NCI-H1048 (cell line): ENCODE results near the gene FASLG.
"Not testable (repeated sequence)": the region's sequence is repeated elsewhere in the genome, so short reads cannot be mapped to it uniquely, and the experiment has no call there.

ENCODE experiments used
- DNase-seq: peaks from one replicate; lab custom pipeline; 2025; lab: John Stamatoyannopoulos, UW

The FASLG gene, protein sequence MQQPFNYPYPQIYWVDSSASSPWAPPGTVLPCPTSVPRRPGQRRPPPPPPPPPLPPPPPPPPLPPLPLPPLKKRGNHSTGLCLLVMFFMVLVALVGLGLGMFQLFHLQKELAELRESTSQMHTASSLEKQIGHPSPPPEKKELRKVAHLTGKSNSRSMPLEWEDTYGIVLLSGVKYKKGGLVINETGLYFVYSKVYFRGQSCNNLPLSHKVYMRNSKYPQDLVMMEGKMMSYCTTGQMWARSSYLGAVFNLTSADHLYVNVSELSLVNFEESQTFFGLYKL

GRCh38 chr1:172658871-172659453 is at the start of gene FASLG:
Gene FASLG (plus strand): TSS chr1:172659103. CDS start chr1:172659202, 99 bp downstream.
- no peak for DNase-seq

DNA sequence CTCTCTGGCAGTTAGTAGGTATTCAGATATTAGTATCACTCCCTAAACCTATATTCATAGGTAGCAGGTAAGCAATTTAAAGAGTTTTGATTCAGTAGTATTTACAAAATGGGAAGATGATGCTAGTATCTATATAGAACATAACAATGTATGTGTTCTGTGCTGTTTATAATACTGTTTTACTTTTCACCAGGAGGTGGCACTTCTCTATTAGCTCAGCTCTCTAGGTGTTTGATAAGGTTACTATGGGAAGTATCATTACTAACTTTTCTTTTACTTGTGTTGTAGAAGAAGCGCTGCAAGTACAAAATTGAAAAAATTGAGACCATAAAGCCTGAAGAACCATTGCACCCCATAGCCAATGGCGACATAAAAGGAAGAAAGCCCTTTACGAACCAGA is 49.4 kb upstream of the FASLG start:
- DNase-seq = no peak

GRCh38 chr1:172612478-172612877 is 46.4 kb upstream of the FASLG start:
- no peak for DNase-seq

- no peak for DNase-seq
Measured at GRCh38 chr1:172613294-172613693, 45.6 kb upstream of the FASLG start.

DNA sequence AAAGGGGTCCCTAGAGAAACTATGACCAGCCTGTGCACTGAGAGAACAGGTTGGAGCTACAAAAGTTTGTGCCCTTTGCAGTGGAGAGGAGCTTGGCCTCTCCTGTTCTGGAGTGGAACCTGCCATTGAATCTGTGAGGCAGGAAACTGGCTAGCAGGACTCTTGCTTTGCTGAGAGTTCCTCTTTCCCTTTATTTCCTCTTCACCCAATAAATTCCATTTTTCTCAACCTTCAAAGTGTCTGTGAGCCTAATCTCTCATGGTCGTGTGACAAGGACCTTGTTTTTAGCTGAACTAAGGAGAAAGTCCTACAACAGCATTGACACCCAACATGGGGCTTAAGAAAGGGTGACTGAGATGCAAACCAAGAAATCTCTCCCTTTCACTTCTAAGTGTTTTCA is 42.7 kb upstream of the FASLG start:
- DNase-seq = no peak

DNA sequence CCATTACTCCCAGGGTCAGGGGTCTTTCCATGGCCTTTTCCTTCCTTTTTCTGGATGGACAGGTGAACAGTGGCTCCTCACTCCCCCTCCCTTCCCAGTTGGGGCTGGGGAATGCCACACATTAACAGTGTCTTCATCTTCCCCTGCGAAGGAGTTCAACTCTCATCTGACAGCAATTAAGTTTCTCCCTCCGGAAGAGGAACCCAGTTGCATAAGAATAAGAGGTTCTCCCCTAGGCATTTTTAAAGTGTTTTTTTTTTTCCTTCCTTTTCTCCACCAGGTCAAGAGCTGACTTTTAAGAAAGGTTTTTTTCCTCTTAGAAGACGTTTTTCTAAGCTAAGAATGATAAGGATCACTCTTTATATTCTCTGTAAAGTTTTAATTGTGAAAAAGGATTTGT is 42.3 kb upstream of the FASLG start:
- DNase-seq = no peak

DNA sequence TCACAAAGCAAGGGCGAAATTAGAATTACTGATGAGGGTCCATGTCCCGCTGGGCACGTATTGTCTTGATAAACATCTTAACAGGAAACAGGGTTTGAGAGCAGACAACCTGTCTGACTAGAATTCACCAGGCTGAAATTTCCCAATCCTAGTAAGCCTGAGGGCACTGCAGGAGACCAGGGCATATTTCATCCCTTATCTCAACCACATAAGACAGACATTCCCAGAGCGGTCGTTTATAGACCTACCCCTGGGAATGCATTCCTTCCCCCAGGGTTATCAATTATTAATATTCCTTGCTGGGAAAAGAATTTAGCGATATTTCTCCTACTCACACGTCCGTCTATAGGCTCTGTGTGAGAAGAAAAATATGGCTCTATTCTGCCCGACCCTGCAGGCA is 38.3 kb upstream of the FASLG start:
- not testable (repeated sequence) for DNase-seq

- DNase-seq = no peak
Measured at GRCh38 chr1:172622541-172622940, 36.4 kb upstream of the FASLG start.

- DNase-seq = no peak
Measured at GRCh38 chr1:172623748-172624147, 35.2 kb upstream of the FASLG start.

GRCh38 chr1:172626845-172627244 is 32.1 kb upstream of the FASLG start:
- no peak for DNase-seq

DNA sequence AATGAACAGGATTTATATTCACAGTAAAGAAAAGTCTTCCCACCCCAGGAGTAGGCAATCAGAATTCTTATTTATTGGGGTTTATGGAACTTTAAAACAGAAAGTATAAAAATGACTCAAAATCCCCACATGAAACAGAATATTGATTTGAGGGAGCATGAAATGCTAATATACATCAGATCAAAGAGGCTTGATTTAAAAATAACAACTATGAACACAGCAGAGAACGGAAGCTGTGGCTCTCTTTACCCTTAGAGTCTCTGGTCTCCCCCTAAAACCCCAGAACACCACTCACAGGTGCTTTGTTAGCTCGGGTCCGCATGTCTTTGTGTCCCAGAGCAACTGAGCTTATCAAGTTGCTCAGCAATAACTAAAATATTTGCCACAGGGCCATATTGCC is 31.2 kb upstream of the FASLG start:
- no peak for DNase-seq

GRCh38 chr1:172628401-172628800 is 30.5 kb upstream of the FASLG start:
- DNase-seq = no peak

- DNase-seq = no peak
Measured at GRCh38 chr1:172629170-172629569, 29.7 kb upstream of the FASLG start.

DNA sequence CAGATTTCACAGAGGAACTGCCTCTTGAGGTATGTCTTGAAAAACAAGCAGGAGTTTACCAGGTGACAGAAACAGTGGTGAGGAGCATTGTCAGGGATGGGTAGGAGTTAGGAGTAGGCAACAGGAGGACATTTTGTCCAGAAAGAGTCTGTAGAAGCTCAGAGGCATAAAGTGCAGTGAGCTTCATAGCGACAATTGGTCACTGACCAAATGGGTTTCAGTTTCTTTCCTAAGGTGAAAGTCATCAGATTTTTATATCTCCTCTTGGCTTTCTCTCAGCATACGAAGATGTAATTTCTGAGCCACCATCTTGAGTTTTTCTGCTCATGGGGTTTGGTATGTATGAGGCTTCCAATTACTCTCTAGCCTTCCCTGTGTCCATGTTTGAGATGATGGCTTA is 29.3 kb upstream of the FASLG start:
- no peak for DNase-seq

- DNase-seq = no peak
Measured at GRCh38 chr1:172630056-172630818, 28.7 kb upstream of the FASLG start.

- no peak for DNase-seq
Measured at GRCh38 chr1:172630868-172631267, 28.0 kb upstream of the FASLG start.

- no peak for DNase-seq
Measured at GRCh38 chr1:172637522-172637921, 21.4 kb upstream of the FASLG start.

- DNase-seq = no peak
Measured at GRCh38 chr1:172638249-172638648, 20.7 kb upstream of the FASLG start.

GRCh38 chr1:172638885-172639831 is 19.7 kb upstream of the FASLG start:
- DNase-seq = no peak

DNA sequence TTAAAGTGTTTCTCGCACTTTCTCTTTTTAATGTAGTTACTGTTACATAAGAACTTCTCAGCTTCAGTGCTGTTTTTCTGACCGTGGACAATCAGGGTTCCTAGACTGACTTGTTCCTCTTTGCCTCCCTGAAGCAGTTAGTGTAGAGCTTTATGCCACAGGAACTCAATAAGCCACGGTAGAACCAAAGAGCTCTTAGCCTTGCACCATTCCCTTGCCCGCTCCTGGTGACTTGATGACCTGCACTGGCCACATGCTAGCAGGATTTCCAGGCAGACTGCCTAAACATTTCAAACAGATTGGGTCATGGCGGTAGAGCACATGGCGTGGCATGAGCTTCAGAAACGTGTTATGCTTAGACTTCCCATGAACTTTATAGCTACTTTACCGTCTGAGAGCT is 18.8 kb upstream of the FASLG start:
- no peak for DNase-seq

DNA sequence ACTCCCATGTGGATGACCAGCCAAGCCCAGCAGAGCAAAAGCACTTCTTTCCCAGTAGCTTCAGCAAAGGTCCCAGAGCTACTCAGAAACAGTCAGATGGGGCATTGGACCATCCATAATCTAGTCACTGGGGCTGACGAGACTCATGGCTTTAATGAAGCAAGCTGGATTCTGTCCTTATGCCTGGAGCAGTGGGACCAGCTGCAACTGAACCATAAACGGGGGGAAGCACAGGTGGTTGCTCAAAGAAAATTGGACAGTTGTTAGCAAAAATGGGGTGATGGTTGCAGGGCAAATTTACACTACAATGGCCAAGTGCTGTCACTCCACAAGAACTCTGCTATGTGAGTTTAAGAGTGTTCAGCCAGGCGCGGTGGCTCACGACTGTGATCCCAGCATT is 17.4 kb upstream of the FASLG start:
- DNase-seq = no peak

- no peak for DNase-seq
Measured at GRCh38 chr1:172642970-172643369, 15.9 kb upstream of the FASLG start.
